ENCODE results near the gene TBL1XR1. TPM values are rescaled to one million over a fixed set of nuclear protein-coding genes. Genes with fewer than 3 reads are reported as not detected.

TBL1XR1 gene
- total and polyA plus RNA-seq, 2 of the 8 experiments (the other 6 are each of a cell fraction or from before 2014, with no cell fraction given): 28.1 to 147 TPM

DNA sequence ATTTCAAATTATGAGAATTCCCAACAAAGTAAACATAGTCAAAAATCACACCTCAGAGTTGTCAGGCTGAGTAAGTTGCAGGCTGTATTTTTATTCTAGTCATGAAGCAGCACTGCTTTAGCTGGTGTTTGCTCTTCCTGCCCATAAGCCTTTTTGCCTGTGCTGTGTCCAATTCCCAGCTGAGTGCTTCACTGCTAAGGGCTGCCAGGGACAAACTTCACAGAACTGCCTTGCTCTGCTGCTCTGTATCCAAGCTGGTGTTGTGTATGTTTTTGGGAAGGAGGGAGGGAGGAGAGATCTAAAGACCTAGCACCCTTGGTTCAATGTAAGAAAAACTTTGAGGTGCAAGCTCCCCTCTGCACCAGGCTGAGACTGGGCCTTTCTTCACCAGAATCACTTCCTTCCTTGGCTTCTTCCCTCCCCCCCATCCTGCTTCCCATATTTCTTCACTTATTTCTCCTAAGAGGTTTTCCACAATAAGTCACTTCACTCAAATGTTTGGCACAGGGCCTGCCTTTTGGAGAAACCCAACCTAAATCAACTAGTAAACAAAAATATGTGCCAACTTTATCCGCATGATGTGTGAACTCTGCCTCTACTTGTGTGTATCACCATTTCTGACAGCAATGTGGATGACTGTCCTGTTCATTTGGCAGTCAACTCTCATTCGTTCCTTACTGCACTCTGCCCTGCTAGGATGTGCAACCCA, 156.1 kb downstream of the TBL1XR1 start:
- no peak overlapping the region for H4K8ac ChIP-seq (ENCODE audit: extremely low read depth, insufficient read depth, low read length)
- H4K5ac ChIP-seq (ENCODE audit: insufficient read length, low read depth, low read length): no peak overlapping the region
- no peak overlapping the region for H2BK20ac ChIP-seq (ENCODE audit: low read length)
- no peak overlapping the region for H2BK15ac ChIP-seq (ENCODE audit: low read length)
- FAIRE-seq: no peak
- H3K4ac ChIP-seq (replicated peaks; ENCODE audit: insufficient read length, low read depth, low read length): no peak overlapping the region
- no peaks in the 10 kb centered on the region for H3K79me1 ChIP-seq (ENCODE audit: low read depth, low read length)
- H3K18ac ChIP-seq (ENCODE audit: extremely low read depth, low read length): 0 out of 2 replicates have a peak overlapping the region, but pooled peaks have one; percentile 7
- H3K36me3 ChIP-seq (ENCODE audit: control insufficient read depth in 2 of 4, insufficient read depth in 4 of 4, low read length in 3 of 4): peaks cover 2 to 57% (median 22%) of the 10 kb centered on the region in 4 experiments; a peak in 7 of 8 replicates
- H2AFZ ChIP-seq (ENCODE audit: low read length): no peak overlapping the region
- no peak overlapping the region for H2BK12ac ChIP-seq (ENCODE audit: low read depth, low read length)
- H2AK5ac ChIP-seq (ENCODE audit: low read depth, low read length): no peak overlapping the region
- H3K4me2 ChIP-seq (ENCODE audit: insufficient read depth in 1 of 2, low read depth in 2 of 2, low read length in 2 of 2): no peak overlapping the region
- H2BK120ac ChIP-seq (replicated peaks; ENCODE audit: low read depth, low read length): no peak overlapping the region
- ChIA-PET CTCF (ENCODE audit: partially characterized antibody) (no interaction called here), POLR2A (ENCODE audit: partially characterized antibody) (no interaction called here)
- no peak overlapping the region for H3K27ac ChIP-seq (ENCODE audit: low read depth, low read length)
- peaks cover 0 to 4% (median 1%) of the 10 kb centered on the region in 4 experiments; a peak in 3 of 7 replicates for H3K4me1 ChIP-seq (replicated peaks in 1 of 4; ENCODE audit: control insufficient read depth in 3 of 4, insufficient read depth in 4 of 4, low read length in 3 of 4)
- DNase-seq (ENCODE audit: low read depth in 1 of 2, low spot score in 2 of 2): no peak
- H3K23me2 ChIP-seq (ENCODE audit: low read depth, low read length): no peaks in the 10 kb centered on the region
- TF ChIP-seq, protein P1, sequence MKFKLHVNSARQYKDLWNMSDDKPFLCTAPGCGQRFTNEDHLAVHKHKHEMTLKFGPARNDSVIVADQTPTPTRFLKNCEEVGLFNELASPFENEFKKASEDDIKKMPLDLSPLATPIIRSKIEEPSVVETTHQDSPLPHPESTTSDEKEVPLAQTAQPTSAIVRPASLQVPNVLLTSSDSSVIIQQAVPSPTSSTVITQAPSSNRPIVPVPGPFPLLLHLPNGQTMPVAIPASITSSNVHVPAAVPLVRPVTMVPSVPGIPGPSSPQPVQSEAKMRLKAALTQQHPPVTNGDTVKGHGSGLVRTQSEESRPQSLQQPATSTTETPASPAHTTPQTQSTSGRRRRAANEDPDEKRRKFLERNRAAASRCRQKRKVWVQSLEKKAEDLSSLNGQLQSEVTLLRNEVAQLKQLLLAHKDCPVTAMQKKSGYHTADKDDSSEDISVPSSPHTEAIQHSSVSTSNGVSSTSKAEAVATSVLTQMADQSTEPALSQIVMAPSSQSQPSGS (IDR thresholded peaks at IDR 0.05; ENCODE audit: low read length): no peak
- TF ChIP-seq POLR2A (IDR thresholded peaks at IDR 0.05; ENCODE audit: control extremely low read depth in 1 of 2, low read depth in 2 of 2, low read length in 2 of 2): 0 out of 3 replicates have a peak, but pooled peaks of 1 of the 2 experiments have one; percentile 26
- H3K14ac ChIP-seq (ENCODE audit: insufficient read length): no peak overlapping the region
- H4K20me1 ChIP-seq (replicated peaks in 1 of 2; ENCODE audit: control insufficient read depth in 1 of 2, insufficient read depth in 2 of 2, low read length in 2 of 2): peaks cover under 1 to 3% of the 10 kb centered on the region in 2 experiments
- no peak overlapping the region for H3K56ac ChIP-seq (replicated peaks; ENCODE audit: insufficient read length, low read depth, low read length)
- peaks cover 0 to 5% of the 10 kb centered on the region in 2 experiments; a peak in 1 of 4 replicates for H3K79me2 ChIP-seq (ENCODE audit: control insufficient read depth in 1 of 2, insufficient read depth in 2 of 2, low read length in 2 of 2)
- H3K4me3 ChIP-seq (ENCODE audit: extremely low read depth in 1 of 4, insufficient read depth in 2 of 4, low read depth in 3 of 4, low read length in 4 of 4): no peak overlapping the region
- no peak overlapping the region for H2BK5ac ChIP-seq (ENCODE audit: low read depth, low read length)
- H3K9ac ChIP-seq (replicated peaks in 1 of 4; ENCODE audit: extremely low read depth in 1 of 4, low read depth in 3 of 4, low read length in 3 of 4): peak overlapping the region in 1 of 4 experiments; percentile 40; a peak in 1 of 7 replicates
- H3K27me3 ChIP-seq (replicated peaks in 1 of 4; ENCODE audit: control insufficient read depth in 3 of 4, extremely low read depth in 1 of 4, insufficient read depth in 3 of 4, low read length in 3 of 4): no peaks in the 10 kb centered on the region
- H3K23ac ChIP-seq (ENCODE audit: insufficient read length): no peak overlapping the region
- WGBS, 2 experiments (ENCODE audit: extremely low coverage in 1 of 2, insufficient coverage in 1 of 2, insufficient read length in 1 of 2, insufficient replicate concordance in 2 of 2, low coverage in 1 of 2, low lambda C conversion rate in 2 of 2, missing lambda C conversion rate in 1 of 2): 93% methylated on average over 2 of the region's 2 CpGs; no CpG with 5 or more reads in 1 of the 2 experiments
- no peaks in the 10 kb centered on the region for H3K9me3 ChIP-seq (ENCODE audit: insufficient read depth in 2 of 2, low read depth in 1 of 2, low read length in 1 of 2)
- no peak overlapping the region for H4K91ac ChIP-seq (replicated peaks; ENCODE audit: insufficient read length, low read length)

Measured in H1 (cell line).